HepG2 (cell line): ENCODE measurements around the gene CD7. TPM values are rescaled to one million over a fixed set of nuclear protein-coding genes. Genes with fewer than 3 reads are reported as not detected.

Experiments used
- ADNP ChIP-seq: sonication (generic); formaldehyde crosslinking; IDR thresholded peaks from 2 replicates; pipeline ENCODE4 v1.4.0; 2020; ENCODE audit warnings: missing genetic modification reagents
- CBFB ChIP-seq: sonication (generic); formaldehyde crosslinking; IDR thresholded peaks from 2 replicates; pipeline ENCODE4 v1.4.0; 2020; ENCODE audit warnings: missing genetic modification reagents
- CBX5 ChIP-seq: sonication (generic); formaldehyde crosslinking; IDR thresholded peaks from 2 replicates; pipeline ENCODE4 v1.4.0; 2020; ENCODE audit warnings: missing genetic modification reagents, borderline replicate concordance
- CENPX ChIP-seq: sonication (generic); formaldehyde crosslinking; IDR thresholded peaks from 2 replicates; pipeline ENCODE4 v1.9.0; 2021; ENCODE audit warnings: mild to moderate bottlenecking, missing genetic modification reagents, moderate library complexity
- DRAP1 ChIP-seq: IDR thresholded peaks from 2 replicates; pipeline ENCODE4 v1.6.1; 2016; ENCODE audit warnings: missing genetic modification reagents, missing compliant biosample characterization
- FOXP1 ChIP-seq, 2 experiments: fragments of 450-650 bp in 1 of 2; IDR thresholded peaks; 2 replicates each; pipeline ENCODE4 v1.6.1; 2017 to 2018; ENCODE audit warnings: antibody characterized with exemption in 1 of 2
- HHEX ChIP-seq: IDR thresholded peaks from 2 replicates; pipeline ENCODE4 v1.6.1; 2016; ENCODE audit warnings: control low read depth
- HNRNPLL ChIP-seq: fragments of 200-400 bp; formaldehyde crosslinking; IDR thresholded peaks from 2 replicates; pipeline ENCODE4 v1.6.1; 2017; ENCODE audit warnings: mild to moderate bottlenecking, low read depth, low read length; ENCODE audit not compliant: poor library complexity, severe bottlenecking
- HNRNPUL1 ChIP-seq: fragments of 200-400 bp; formaldehyde crosslinking; IDR thresholded peaks from 2 replicates; pipeline ENCODE4 v1.6.1; 2017; ENCODE audit warnings: low read depth, mild to moderate bottlenecking, low read length, moderate library complexity
- KDM2A ChIP-seq: sonication (generic); formaldehyde crosslinking; IDR thresholded peaks from 2 replicates; pipeline ENCODE4 v1.4.0; 2020; ENCODE audit warnings: low read depth, missing genetic modification reagents, borderline replicate concordance
- KLF16 ChIP-seq, 2 experiments: sonication (generic) in 1 of 2; formaldehyde crosslinking in 1 of 2; IDR thresholded peaks; 2 replicates each; pipeline versions ENCODE4 v1.6.1 to v1.8.0; 2016 to 2023; ENCODE audit warnings: missing genetic modification reagents in 2 of 2, missing compliant biosample characterization in 1 of 2
- MTA3 ChIP-seq: sonication (generic); formaldehyde crosslinking; IDR thresholded peaks from 2 replicates; pipeline ENCODE4 v1.4.0; 2020; ENCODE audit warnings: missing genetic modification reagents
- MTF2 ChIP-seq: sonication (generic); formaldehyde crosslinking; IDR thresholded peaks from 2 replicates; pipeline ENCODE4 v1.5.0; 2020; ENCODE audit warnings: missing genetic modification reagents, borderline replicate concordance
- MYNN ChIP-seq: sonication (generic); formaldehyde crosslinking; IDR thresholded peaks from 2 replicates; pipeline ENCODE4 v1.4.0; 2020; ENCODE audit warnings: mild to moderate bottlenecking, low read depth, missing genetic modification reagents
- NKX3-1 ChIP-seq: sonication (generic); formaldehyde crosslinking; IDR thresholded peaks from 2 replicates; pipeline ENCODE4 v1.5.0; 2020; ENCODE audit warnings: missing genetic modification reagents
- PHF21A ChIP-seq: sonication (generic); formaldehyde crosslinking; IDR thresholded peaks from 2 replicates; pipeline ENCODE4 v1.5.0; 2020; ENCODE audit warnings: mild to moderate bottlenecking, missing genetic modification reagents
- POLR2A ChIP-seq, 2 experiments: IDR thresholded peaks; 2 replicates each; pipeline ENCODE4 v1.6.1; 2011; ENCODE audit warnings: low read depth in 2 of 2, low read length in 2 of 2, mild to moderate bottlenecking in 1 of 2, moderate library complexity in 1 of 2; ENCODE audit not compliant: insufficient read depth in 1 of 2
- RFX1 ChIP-seq: fragments of 450-650 bp; IDR thresholded peaks from 2 replicates; pipeline ENCODE4 v1.6.1; 2017
- THAP7 ChIP-seq: sonication (generic); formaldehyde crosslinking; IDR thresholded peaks from 2 replicates; pipeline ENCODE4 v1.8.1; 2023; ENCODE audit warnings: mild to moderate bottlenecking, missing genetic modification reagents
- THYN1 ChIP-seq: sonication (generic); formaldehyde crosslinking; IDR thresholded peaks from 2 replicates; pipeline ENCODE4 v1.8.1; 2023; ENCODE audit warnings: low read depth, mild to moderate bottlenecking, moderate library complexity, missing genetic modification reagents, borderline replicate concordance
- ZNF235 ChIP-seq: sonication (generic); formaldehyde crosslinking; IDR thresholded peaks from 2 replicates; pipeline ENCODE4 v1.8.1; 2023; ENCODE audit warnings: mild to moderate bottlenecking, missing genetic modification reagents, borderline replicate concordance
- ZNF598 ChIP-seq: sonication (generic); formaldehyde crosslinking; IDR thresholded peaks from 2 replicates; pipeline ENCODE4 v1.5.1; 2020; ENCODE audit warnings: mild to moderate bottlenecking, missing genetic modification reagents, borderline replicate concordance
- ZNF614 ChIP-seq: IDR thresholded peaks from 2 replicates; pipeline ENCODE4 v1.6.1; 2018; ENCODE audit warnings: missing biosample characterization, missing genetic modification reagents, inconsistent platforms, borderline replicate concordance
- polyA plus RNA-seq, 8 experiments: library from polyadenylated mRNA; depleted of rRNA in 3 of 8; stranded (reverse) in 7 of 8; unstranded in 1 of 8; fragments of >200 nt; fragmentation: Illumina TruSeq in 4 of 8; extraction: Trizol in 4 of 8; gene quantifications; 2 replicates each; pipeline versions ENCODE4 v1.2.1 to v1.2.3, GENCODE V29; 2011 to 2016; ENCODE audit warnings: low read depth in 4 of 8, missing spikeins in 1 of 8, mixed read lengths in 1 of 8; ENCODE audit not compliant: insufficient read depth in 1 of 8
- total RNA-seq, 5 experiments: library from RNA; depleted of rRNA; stranded (reverse); fragments of >200 nt; fragmentation: Illumina TruSeq; extraction: Trizol; gene quantifications; 2 replicates each; pipeline ENCODE4 v1.2.3, GENCODE V29; 2016; ENCODE audit warnings: low read depth in 1 of 5
- TF ChIP-seq, protein P1 (sequence below): sonication (generic); formaldehyde crosslinking; IDR thresholded peaks from 2 replicates; pipeline ENCODE4 v1.8.1; 2023; ENCODE audit warnings: mild to moderate bottlenecking, missing genetic modification reagents
- TF ChIP-seq, protein P2 (sequence below): IDR thresholded peaks from 2 replicates; pipeline ENCODE4 v1.6.1; 2012; ENCODE audit warnings: low read length, improper control_type of control experiment
- TF ChIP-seq, protein P3 (sequence below): sonication (generic); formaldehyde crosslinking; IDR thresholded peaks from 2 replicates; pipeline ENCODE4 v1.5.0; 2020; ENCODE audit warnings: missing genetic modification reagents

Gene CD7
- total and polyA plus RNA-seq, 2 of the 13 experiments (the other 11 are each of a cell fraction or from before 2014, with no cell fraction given) = 67.6 to 76.4 TPM

GRCh38 chr17:82343560-82343959, 26.2 kb upstream of the CD7 start (continued):
- TF ChIP-seq MTF2 (CRISPR knock-in tag) = no peak
- TF ChIP-seq, protein P1, sequence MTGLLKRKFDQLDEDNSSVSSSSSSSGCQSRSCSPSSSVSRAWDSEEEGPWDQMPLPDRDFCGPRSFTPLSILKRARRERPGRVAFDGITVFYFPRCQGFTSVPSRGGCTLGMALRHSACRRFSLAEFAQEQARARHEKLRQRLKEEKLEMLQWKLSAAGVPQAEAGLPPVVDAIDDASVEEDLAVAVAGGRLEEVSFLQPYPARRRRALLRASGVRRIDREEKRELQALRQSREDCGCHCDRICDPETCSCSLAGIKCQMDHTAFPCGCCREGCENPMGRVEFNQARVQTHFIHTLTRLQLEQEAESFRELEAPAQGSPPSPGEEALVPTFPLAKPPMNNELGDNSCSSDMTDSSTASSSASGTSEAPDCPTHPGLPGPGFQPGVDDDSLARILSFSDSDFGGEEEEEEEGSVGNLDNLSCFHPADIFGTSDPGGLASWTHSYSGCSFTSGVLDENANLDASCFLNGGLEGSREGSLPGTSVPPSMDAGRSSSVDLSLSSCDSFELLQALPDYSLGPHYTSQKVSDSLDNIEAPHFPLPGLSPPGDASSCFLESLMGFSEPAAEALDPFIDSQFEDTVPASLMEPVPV (CRISPR knock-in tag) = no peak
- no peak for TF ChIP-seq MYNN (CRISPR knock-in tag)
- TF ChIP-seq POLR2A (IDR thresholded peaks at IDR 0.05; ENCODE audit: insufficient read depth in 1 of 2, low read depth in 2 of 2, low read length in 2 of 2) = peak; percentile 12 to 54; a peak in 2 of 4 replicates
- TF ChIP-seq THAP7 (CRISPR knock-in tag) = no peak
- TF ChIP-seq HHEX (CRISPR knock-in tag) = no peak
- TF ChIP-seq PHF21A (CRISPR knock-in tag) = no peak
- TF ChIP-seq THYN1 = no peak
- TF ChIP-seq, protein P2, sequence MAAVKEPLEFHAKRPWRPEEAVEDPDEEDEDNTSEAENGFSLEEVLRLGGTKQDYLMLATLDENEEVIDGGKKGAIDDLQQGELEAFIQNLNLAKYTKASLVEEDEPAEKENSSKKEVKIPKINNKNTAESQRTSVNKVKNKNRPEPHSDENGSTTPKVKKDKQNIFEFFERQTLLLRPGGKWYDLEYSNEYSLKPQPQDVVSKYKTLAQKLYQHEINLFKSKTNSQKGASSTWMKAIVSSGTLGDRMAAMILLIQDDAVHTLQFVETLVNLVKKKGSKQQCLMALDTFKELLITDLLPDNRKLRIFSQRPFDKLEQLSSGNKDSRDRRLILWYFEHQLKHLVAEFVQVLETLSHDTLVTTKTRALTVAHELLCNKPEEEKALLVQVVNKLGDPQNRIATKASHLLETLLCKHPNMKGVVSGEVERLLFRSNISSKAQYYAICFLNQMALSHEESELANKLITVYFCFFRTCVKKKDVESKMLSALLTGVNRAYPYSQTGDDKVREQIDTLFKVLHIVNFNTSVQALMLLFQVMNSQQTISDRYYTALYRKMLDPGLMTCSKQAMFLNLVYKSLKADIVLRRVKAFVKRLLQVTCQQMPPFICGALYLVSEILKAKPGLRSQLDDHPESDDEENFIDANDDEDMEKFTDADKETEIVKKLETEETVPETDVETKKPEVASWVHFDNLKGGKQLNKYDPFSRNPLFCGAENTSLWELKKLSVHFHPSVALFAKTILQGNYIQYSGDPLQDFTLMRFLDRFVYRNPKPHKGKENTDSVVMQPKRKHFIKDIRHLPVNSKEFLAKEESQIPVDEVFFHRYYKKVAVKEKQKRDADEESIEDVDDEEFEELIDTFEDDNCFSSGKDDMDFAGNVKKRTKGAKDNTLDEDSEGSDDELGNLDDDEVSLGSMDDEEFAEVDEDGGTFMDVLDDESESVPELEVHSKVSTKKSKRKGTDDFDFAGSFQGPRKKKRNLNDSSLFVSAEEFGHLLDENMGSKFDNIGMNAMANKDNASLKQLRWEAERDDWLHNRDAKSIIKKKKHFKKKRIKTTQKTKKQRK = no peak
- no peak for TF ChIP-seq HNRNPUL1
- peak in 1 of 2 experiments; percentile 37; a peak in 1 of 4 replicates for TF ChIP-seq KLF16 (CRISPR knock-in tag; IDR thresholded peaks at IDR 0.05)
- TF ChIP-seq DRAP1 = peak; percentile 70
- TF ChIP-seq KDM2A (CRISPR knock-in tag) = no peak
- TF ChIP-seq ZNF235 = no peak
- TF ChIP-seq FOXP1 (IDR thresholded peaks at IDR 0.05) = no peak
- TF ChIP-seq FOXP1 (CRISPR knock-in tag; IDR thresholded peaks at IDR 0.05) = no peak
- TF ChIP-seq ZNF614 (CRISPR knock-in tag) = no peak
- TF ChIP-seq HNRNPLL = no peak
- TF ChIP-seq ZNF598 (CRISPR knock-in tag) = no peak
- TF ChIP-seq MTA3 (CRISPR knock-in tag) = no peak
- TF ChIP-seq, protein P3, sequence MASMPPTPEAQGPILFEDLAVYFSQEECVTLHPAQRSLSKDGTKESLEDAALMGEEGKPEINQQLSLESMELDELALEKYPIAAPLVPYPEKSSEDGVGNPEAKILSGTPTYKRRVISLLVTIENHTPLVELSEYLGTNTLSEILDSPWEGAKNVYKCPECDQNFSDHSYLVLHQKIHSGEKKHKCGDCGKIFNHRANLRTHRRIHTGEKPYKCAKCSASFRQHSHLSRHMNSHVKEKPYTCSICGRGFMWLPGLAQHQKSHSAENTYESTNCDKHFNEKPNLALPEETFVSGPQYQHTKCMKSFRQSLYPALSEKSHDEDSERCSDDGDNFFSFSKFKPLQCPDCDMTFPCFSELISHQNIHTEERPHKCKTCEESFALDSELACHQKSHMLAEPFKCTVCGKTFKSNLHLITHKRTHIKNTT (CRISPR knock-in tag) = no peak
- peak; percentile 66; the same call in 1 of the 2 replicates for TF ChIP-seq RFX1
- no peak for TF ChIP-seq CENPX (CRISPR knock-in tag)
- no peak for TF ChIP-seq NKX3-1 (CRISPR knock-in tag)
- TF ChIP-seq ADNP (CRISPR knock-in tag) = no peak
- no peak for TF ChIP-seq CBX5
- no peak for TF ChIP-seq CBFB (CRISPR knock-in tag)
